ENCODE data around the gene NHLH2.

The NHLH2 gene

GRCh38 chr1:115826628-115827027, 14.3 kb downstream of the NHLH2 start:
- WGBS, 2 experiments (ENCODE audit: insufficient coverage in 2 of 2) = 36 to 39% methylated on average over 3 of the region's 3 CpGs
- Histone ChIP-seq H3K27ac (ENCODE audit: low read depth, low read length, severe bottlenecking) (no peak overlapping the region), H3K9me3 (ENCODE audit: control insufficient read depth, low read length) (no peaks in the 10 kb centered on the region), H3K4me1 (ENCODE audit: control insufficient read depth, insufficient read depth, low read length, poor library complexity, severe bottlenecking) (peaks cover 21% of the 10 kb centered on the region), H3K4me3 (ENCODE audit: extremely low read depth, insufficient read depth, low read length, poor library complexity, severe bottlenecking) (no peak overlapping the region), H3K36me3 (ENCODE audit: control insufficient read depth, insufficient read depth, low read length) (no peaks in the 10 kb centered on the region)

- Histone ChIP-seq H3K27ac (ENCODE audit: low read depth, low read length, severe bottlenecking) (no peak overlapping the region), H3K4me1 (ENCODE audit: control insufficient read depth, insufficient read depth, low read length, poor library complexity, severe bottlenecking) (no peaks in the 10 kb centered on the region)
Observed at GRCh38 chr1:115822117-115822516, 18.8 kb downstream of the NHLH2 start.

GRCh38 chr1:115815694-115816093, 25.2 kb downstream of the NHLH2 start:
- no peak overlapping the region for H3K27ac ChIP-seq (ENCODE audit: low read depth, low read length, severe bottlenecking)
- WGBS, 2 experiments (ENCODE audit: insufficient coverage in 2 of 2) = 87 to 89% methylated on average over 1 to 2 of the region's 3 CpGs
- no peak overlapping the region for H3K4me3 ChIP-seq (ENCODE audit: extremely low read depth, insufficient read depth, low read length, poor library complexity, severe bottlenecking)
- H3K36me3 ChIP-seq (ENCODE audit: control insufficient read depth, insufficient read depth, low read length) = no peaks in the 10 kb centered on the region
- no peaks in the 10 kb centered on the region for H3K4me1 ChIP-seq (ENCODE audit: control insufficient read depth, insufficient read depth, low read length, poor library complexity, severe bottlenecking)
- no peaks in the 10 kb centered on the region for H3K9me3 ChIP-seq (ENCODE audit: control insufficient read depth, low read length)

More at GRCh38 chr1:115822117-115822516, 18.8 kb downstream of the NHLH2 start:
- no peaks in the 10 kb centered on the region for H3K9me3 ChIP-seq (ENCODE audit: control insufficient read depth, low read length)
- H3K36me3 ChIP-seq (ENCODE audit: control insufficient read depth, insufficient read depth, low read length) = no peaks in the 10 kb centered on the region
- H3K4me3 ChIP-seq (ENCODE audit: extremely low read depth, insufficient read depth, low read length, poor library complexity, severe bottlenecking) = no peak overlapping the region

GRCh38 chr1:115814685-115815398, 26.1 kb downstream of the NHLH2 start:
- Histone ChIP-seq H3K4me1 (ENCODE audit: control insufficient read depth, insufficient read depth, low read length, poor library complexity, severe bottlenecking) (no peaks in the 10 kb centered on the region), H3K27ac (ENCODE audit: low read depth, low read length, severe bottlenecking) (no peak overlapping the region), H3K36me3 (ENCODE audit: control insufficient read depth, insufficient read depth, low read length) (no peaks in the 10 kb centered on the region), H3K4me3 (ENCODE audit: extremely low read depth, insufficient read depth, low read length, poor library complexity, severe bottlenecking) (no peak overlapping the region), H3K9me3 (ENCODE audit: control insufficient read depth, low read length) (no peaks in the 10 kb centered on the region)
- 85 to 98% methylated on average over 3 to 4 of the region's 4 CpGs for WGBS, 2 experiments (ENCODE audit: insufficient coverage in 2 of 2)

- WGBS, 2 experiments (ENCODE audit: insufficient coverage in 2 of 2) = 100% methylated on average over 1 of the region's 1 CpG; no CpG with 5 or more reads in 1 of the 2 experiments
- no peaks in the 10 kb centered on the region for H3K9me3 ChIP-seq (ENCODE audit: control insufficient read depth, low read length)
- no peak overlapping the region for H3K27ac ChIP-seq (ENCODE audit: low read depth, low read length, severe bottlenecking)
- H3K4me3 ChIP-seq (ENCODE audit: extremely low read depth, insufficient read depth, low read length, poor library complexity, severe bottlenecking) = no peak overlapping the region
- H3K36me3 ChIP-seq (ENCODE audit: control insufficient read depth, insufficient read depth, low read length) = no peaks in the 10 kb centered on the region
- no peaks in the 10 kb centered on the region for H3K4me1 ChIP-seq (ENCODE audit: control insufficient read depth, insufficient read depth, low read length, poor library complexity, severe bottlenecking)
Observed at GRCh38 chr1:115813727-115814126, 27.2 kb downstream of the NHLH2 start.

- Histone ChIP-seq H3K4me3 (ENCODE audit: extremely low read depth, insufficient read depth, low read length, poor library complexity, severe bottlenecking) (no peak overlapping the region), H3K36me3 (ENCODE audit: control insufficient read depth, insufficient read depth, low read length) (no peaks in the 10 kb centered on the region), H3K9me3 (ENCODE audit: control insufficient read depth, low read length) (no peaks in the 10 kb centered on the region), H3K27ac (ENCODE audit: low read depth, low read length, severe bottlenecking) (no peak overlapping the region), H3K4me1 (ENCODE audit: control insufficient read depth, insufficient read depth, low read length, poor library complexity, severe bottlenecking) (no peaks in the 10 kb centered on the region)
- 54 to 61% methylated on average over 2 to 3 of the region's 3 CpGs for WGBS, 2 experiments (ENCODE audit: insufficient coverage in 2 of 2)
Observed at GRCh38 chr1:115811140-115811828, 29.6 kb downstream of the NHLH2 start.

- no peak overlapping the region for H3K27ac ChIP-seq (ENCODE audit: low read depth, low read length, severe bottlenecking)
- H3K36me3 ChIP-seq (ENCODE audit: control insufficient read depth, insufficient read depth, low read length) = no peaks in the 10 kb centered on the region
- H3K9me3 ChIP-seq (ENCODE audit: control insufficient read depth, low read length) = no peaks in the 10 kb centered on the region
- WGBS, 2 experiments (ENCODE audit: insufficient coverage in 2 of 2) = 90 to 98% methylated on average over 2 of the region's 2 CpGs
- no peak overlapping the region for H3K4me3 ChIP-seq (ENCODE audit: extremely low read depth, insufficient read depth, low read length, poor library complexity, severe bottlenecking)
- no peaks in the 10 kb centered on the region for H3K4me1 ChIP-seq (ENCODE audit: control insufficient read depth, insufficient read depth, low read length, poor library complexity, severe bottlenecking)
Observed at GRCh38 chr1:115810609-115811008, 30.3 kb downstream of the NHLH2 start.

GRCh38 chr1:115809847-115810246, 31.1 kb downstream of the NHLH2 start:
- WGBS, 2 experiments (ENCODE audit: insufficient coverage in 2 of 2) = no CpG with 5 or more reads among the region's 2 CpGs

GRCh38 chr1:115809076-115809475, 31.9 kb downstream of the NHLH2 start:
- Histone ChIP-seq H3K36me3 (ENCODE audit: control insufficient read depth, insufficient read depth, low read length) (no peaks in the 10 kb centered on the region), H3K4me3 (ENCODE audit: extremely low read depth, insufficient read depth, low read length, poor library complexity, severe bottlenecking) (no peak overlapping the region), H3K4me1 (ENCODE audit: control insufficient read depth, insufficient read depth, low read length, poor library complexity, severe bottlenecking) (no peaks in the 10 kb centered on the region), H3K27ac (ENCODE audit: low read depth, low read length, severe bottlenecking) (no peak overlapping the region), H3K9me3 (ENCODE audit: control insufficient read depth, low read length) (no peaks in the 10 kb centered on the region)

More at GRCh38 chr1:115809847-115810246, 31.1 kb downstream of the NHLH2 start:
- H3K4me1 ChIP-seq (ENCODE audit: control insufficient read depth, insufficient read depth, low read length, poor library complexity, severe bottlenecking) = no peaks in the 10 kb centered on the region
- H3K36me3 ChIP-seq (ENCODE audit: control insufficient read depth, insufficient read depth, low read length) = no peaks in the 10 kb centered on the region
- H3K27ac ChIP-seq (ENCODE audit: low read depth, low read length, severe bottlenecking) = no peak overlapping the region
- no peak overlapping the region for H3K4me3 ChIP-seq (ENCODE audit: extremely low read depth, insufficient read depth, low read length, poor library complexity, severe bottlenecking)
- no peaks in the 10 kb centered on the region for H3K9me3 ChIP-seq (ENCODE audit: control insufficient read depth, low read length)

GRCh38 chr1:115807723-115808122, 33.2 kb downstream of the NHLH2 start:
- WGBS, 2 experiments (ENCODE audit: insufficient coverage in 2 of 2) = 14% methylated on average over 2 of the region's 2 CpGs; no CpG with 5 or more reads in 1 of the 2 experiments
- H3K36me3 ChIP-seq (ENCODE audit: control insufficient read depth, insufficient read depth, low read length) = no peaks in the 10 kb centered on the region

GRCh38 chr1:115805597-115805996, 35.3 kb downstream of the NHLH2 start:
- no CpG with 5 or more reads among the region's 1 CpG for WGBS, 2 experiments (ENCODE audit: insufficient coverage in 2 of 2)
- H3K36me3 ChIP-seq (ENCODE audit: control insufficient read depth, insufficient read depth, low read length) = no peaks in the 10 kb centered on the region

More at GRCh38 chr1:115807723-115808122, 33.2 kb downstream of the NHLH2 start:
- Histone ChIP-seq H3K27ac (ENCODE audit: low read depth, low read length, severe bottlenecking) (no peak overlapping the region), H3K4me1 (ENCODE audit: control insufficient read depth, insufficient read depth, low read length, poor library complexity, severe bottlenecking) (no peaks in the 10 kb centered on the region), H3K4me3 (ENCODE audit: extremely low read depth, insufficient read depth, low read length, poor library complexity, severe bottlenecking) (no peak overlapping the region), H3K9me3 (ENCODE audit: control insufficient read depth, low read length) (no peaks in the 10 kb centered on the region)

More at GRCh38 chr1:115805597-115805996, 35.3 kb downstream of the NHLH2 start:
- no peaks in the 10 kb centered on the region for H3K9me3 ChIP-seq (ENCODE audit: control insufficient read depth, low read length)
- H3K27ac ChIP-seq (ENCODE audit: low read depth, low read length, severe bottlenecking) = no peak overlapping the region
- H3K4me1 ChIP-seq (ENCODE audit: control insufficient read depth, insufficient read depth, low read length, poor library complexity, severe bottlenecking) = no peaks in the 10 kb centered on the region
- H3K4me3 ChIP-seq (ENCODE audit: extremely low read depth, insufficient read depth, low read length, poor library complexity, severe bottlenecking) = no peak overlapping the region

Measured in mesodermal cell (in vitro differentiated cells).